Panc1 (cell line): ENCODE results near the gene SRSF4. TPM values are rescaled to one million over a fixed set of nuclear protein-coding genes. Genes with fewer than 3 reads are reported as not detected.
"Not testable (repeated sequence)": the region's sequence is repeated elsewhere in the genome, so short reads cannot be mapped to it uniquely, and the experiment has no call there.

ENCODE experiments used
- ATAC-seq: fragments of 200-7000 bp; cut with Tn5 transposase; 2 replicates; pipeline ENCODE4 v1.9.1; 2020; ENCODE audit warnings: mild to moderate bottlenecking, moderate library complexity
- BruUV-seq: library from RNA; stranded (reverse); fragments of 400-500 nt; replicated peaks from 2 replicates; lab custom pipeline; 2021; lab: Mats Ljungman, UMichigan
- CTCF ChIA-PET: fragments of 300-600 bp; sonication (Branson Sonifier 250); formaldehyde crosslinking; loops from one replicate; lab custom pipeline; 2022; ENCODE audit warnings: antibody characterized with exemption; lab: Charles Lee
- POLR2A ChIA-PET: fragments of 300-600 bp; sonication (Branson Sonifier 250); formaldehyde crosslinking; loops from one replicate; lab custom pipeline; 2022; ENCODE audit warnings: antibody characterized with exemption; lab: Charles Lee
- DNase-seq: peaks from one replicate; pipeline ENCODE4 v3.0.0-alpha.2; 2010; ENCODE audit warnings: low read depth, low spot score
- H3K27ac ChIP-seq: 2 replicates; pipeline ENCODE4 v1.5.1; 2011; ENCODE audit warnings: mild to moderate bottlenecking, low read length, inconsistent platforms
- H3K27me3 ChIP-seq: fragments of 200-500 bp; sonication (Bioruptor generic); 2 replicates; pipeline ENCODE4 v1.6.0; 2014; ENCODE audit warnings: low read length, inconsistent platforms; ENCODE audit not compliant: control insufficient read depth, insufficient read depth
- H3K36me3 ChIP-seq: fragments of 200-500 bp; sonication (Bioruptor generic); 2 replicates; pipeline ENCODE4 v1.5.1; 2014; ENCODE audit warnings: inconsistent platforms, mild to moderate bottlenecking, low read length, moderate library complexity; ENCODE audit not compliant: control insufficient read depth, insufficient read depth
- H3K4me1 ChIP-seq: 2 replicates; pipeline ENCODE4 v1.5.1; 2011; ENCODE audit warnings: inconsistent platforms, mild to moderate bottlenecking, low read length, moderate library complexity; ENCODE audit not compliant: control insufficient read depth, insufficient read depth
- H3K4me3 ChIP-seq, 2 experiments: 2 replicates each; pipeline ENCODE4 v1.5.1; 2011 to 2012; ENCODE audit warnings: low read depth in 2 of 2, low read length in 2 of 2, mild to moderate bottlenecking in 2 of 2, inconsistent platforms in 1 of 2, moderate library complexity in 1 of 2
- H3K9me3 ChIP-seq: fragments of 200-500 bp; sonication (Bioruptor generic); 2 replicates; pipeline ENCODE4 v1.5.1; 2014; ENCODE audit warnings: low read depth, mild to moderate bottlenecking, inconsistent platforms, low read length, moderate library complexity; ENCODE audit not compliant: control insufficient read depth, insufficient read depth
- POLR2AphosphoS5 ChIP-seq: IDR thresholded peaks from 2 replicates; pipeline ENCODE4 v1.6.1; 2012; ENCODE audit warnings: mild to moderate bottlenecking, low read depth, low read length, moderate library complexity
- SIN3A ChIP-seq: IDR thresholded peaks from 2 replicates; pipeline ENCODE4 v1.6.1; 2012; ENCODE audit warnings: low read depth, mild to moderate bottlenecking, low read length, moderate library complexity, borderline replicate concordance; ENCODE audit not compliant: insufficient read depth
- TCF7L2 ChIP-seq: IDR thresholded peaks from 2 replicates; pipeline ENCODE4 v1.6.1; 2011; ENCODE audit warnings: mild to moderate bottlenecking, low read depth, low read length, inconsistent platforms
- in situ Hi-C: cut with HindIII; loops from 2 replicates; pipeline ENCODE4 v1.10.0; 2016; ENCODE audit warnings: low sequenced_read_pairs, low pct_unique_long_range_greater_than_20kb
- intact Hi-C: fragments of 100-400 bp; cut with micrococcal nuclease; formaldehyde crosslinking; loops from one replicate; pipeline ENCODE4 v1.10.0; 2022; ENCODE audit not compliant: unreplicated experiment
- total RNA-seq: library from RNA; stranded (reverse); gene quantifications from one replicate; pipeline ENCODE4 v1.2.1, GENCODE V29; 2021; ENCODE audit not compliant: unreplicated experiment
- TF ChIP-seq, protein P1 (sequence below), 2 experiments: IDR thresholded peaks; 2 replicates each; pipeline ENCODE4 v1.6.1; 2011 to 2012; ENCODE audit warnings: low read depth in 2 of 2, control low read depth in 1 of 2, low read length in 1 of 2, mild to moderate bottlenecking in 1 of 2, moderate library complexity in 1 of 2; ENCODE audit not compliant: insufficient read depth in 1 of 2
- TF ChIP-seq, protein P2 (sequence below): fragments of 450-650 bp; IDR thresholded peaks from 2 replicates; pipeline ENCODE4 v1.5.1; 2017; ENCODE audit warnings: mild to moderate bottlenecking

SRSF4 gene
- total RNA-seq, 1 experiment from 2014 or later = 77.5 TPM

- no TSS peak for BruUV-seq
- Histone ChIP-seq H3K4me3 (no peak overlapping the region), H3K27ac (no peak overlapping the region), H3K36me3 (no peaks in the 10 kb centered on the region), H3K9me3 (no peaks in the 10 kb centered on the region), H3K4me1 (no peaks in the 10 kb centered on the region), H3K27me3 (no peaks in the 10 kb centered on the region)
- in situ Hi-C loops = no loop called here
- CTCF ChIA-PET = no interaction called here
- POLR2A ChIA-PET = no interaction called here
- TF ChIP-seq SIN3A = no peak
- TF ChIP-seq, protein P1, sequence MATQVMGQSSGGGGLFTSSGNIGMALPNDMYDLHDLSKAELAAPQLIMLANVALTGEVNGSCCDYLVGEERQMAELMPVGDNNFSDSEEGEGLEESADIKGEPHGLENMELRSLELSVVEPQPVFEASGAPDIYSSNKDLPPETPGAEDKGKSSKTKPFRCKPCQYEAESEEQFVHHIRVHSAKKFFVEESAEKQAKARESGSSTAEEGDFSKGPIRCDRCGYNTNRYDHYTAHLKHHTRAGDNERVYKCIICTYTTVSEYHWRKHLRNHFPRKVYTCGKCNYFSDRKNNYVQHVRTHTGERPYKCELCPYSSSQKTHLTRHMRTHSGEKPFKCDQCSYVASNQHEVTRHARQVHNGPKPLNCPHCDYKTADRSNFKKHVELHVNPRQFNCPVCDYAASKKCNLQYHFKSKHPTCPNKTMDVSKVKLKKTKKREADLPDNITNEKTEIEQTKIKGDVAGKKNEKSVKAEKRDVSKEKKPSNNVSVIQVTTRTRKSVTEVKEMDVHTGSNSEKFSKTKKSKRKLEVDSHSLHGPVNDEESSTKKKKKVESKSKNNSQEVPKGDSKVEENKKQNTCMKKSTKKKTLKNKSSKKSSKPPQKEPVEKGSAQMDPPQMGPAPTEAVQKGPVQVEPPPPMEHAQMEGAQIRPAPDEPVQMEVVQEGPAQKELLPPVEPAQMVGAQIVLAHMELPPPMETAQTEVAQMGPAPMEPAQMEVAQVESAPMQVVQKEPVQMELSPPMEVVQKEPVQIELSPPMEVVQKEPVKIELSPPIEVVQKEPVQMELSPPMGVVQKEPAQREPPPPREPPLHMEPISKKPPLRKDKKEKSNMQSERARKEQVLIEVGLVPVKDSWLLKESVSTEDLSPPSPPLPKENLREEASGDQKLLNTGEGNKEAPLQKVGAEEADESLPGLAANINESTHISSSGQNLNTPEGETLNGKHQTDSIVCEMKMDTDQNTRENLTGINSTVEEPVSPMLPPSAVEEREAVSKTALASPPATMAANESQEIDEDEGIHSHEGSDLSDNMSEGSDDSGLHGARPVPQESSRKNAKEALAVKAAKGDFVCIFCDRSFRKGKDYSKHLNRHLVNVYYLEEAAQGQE (IDR thresholded peaks at IDR 0.05; ENCODE audit: insufficient read depth in 1 of 2, low read depth in 2 of 2, low read length in 1 of 2) = no peak
- TF ChIP-seq TCF7L2 = no peak
- no peak for TF ChIP-seq POLR2AphosphoS5
- TF ChIP-seq, protein P2, sequence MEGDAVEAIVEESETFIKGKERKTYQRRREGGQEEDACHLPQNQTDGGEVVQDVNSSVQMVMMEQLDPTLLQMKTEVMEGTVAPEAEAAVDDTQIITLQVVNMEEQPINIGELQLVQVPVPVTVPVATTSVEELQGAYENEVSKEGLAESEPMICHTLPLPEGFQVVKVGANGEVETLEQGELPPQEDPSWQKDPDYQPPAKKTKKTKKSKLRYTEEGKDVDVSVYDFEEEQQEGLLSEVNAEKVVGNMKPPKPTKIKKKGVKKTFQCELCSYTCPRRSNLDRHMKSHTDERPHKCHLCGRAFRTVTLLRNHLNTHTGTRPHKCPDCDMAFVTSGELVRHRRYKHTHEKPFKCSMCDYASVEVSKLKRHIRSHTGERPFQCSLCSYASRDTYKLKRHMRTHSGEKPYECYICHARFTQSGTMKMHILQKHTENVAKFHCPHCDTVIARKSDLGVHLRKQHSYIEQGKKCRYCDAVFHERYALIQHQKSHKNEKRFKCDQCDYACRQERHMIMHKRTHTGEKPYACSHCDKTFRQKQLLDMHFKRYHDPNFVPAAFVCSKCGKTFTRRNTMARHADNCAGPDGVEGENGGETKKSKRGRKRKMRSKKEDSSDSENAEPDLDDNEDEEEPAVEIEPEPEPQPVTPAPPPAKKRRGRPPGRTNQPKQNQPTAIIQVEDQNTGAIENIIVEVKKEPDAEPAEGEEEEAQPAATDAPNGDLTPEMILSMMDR = no peak
- DNase-seq (no peak), ATAC-seq (no peak)
- intact Hi-C loops = no loop called here
Observed at GRCh38 chr1:29223521-29223920, 41.8 kb upstream of the SRSF4 start.

- ChIA-PET POLR2A (no interaction called here), CTCF (no interaction called here)
- DNase-seq = no peak
- Histone ChIP-seq H3K27me3 (no peaks in the 10 kb centered on the region), H3K4me1 (no peaks in the 10 kb centered on the region), H3K9me3 (no peaks in the 10 kb centered on the region), H3K27ac (no peak overlapping the region), H3K36me3 (no peaks in the 10 kb centered on the region), H3K4me3 (no peak overlapping the region)
- ATAC-seq = no peak
- no TSS peak for BruUV-seq
- intact Hi-C loops = no loop called here
- in situ Hi-C loops = no loop called here
- no peak for TF ChIP-seq SIN3A
- TF ChIP-seq, protein P1 (IDR thresholded peaks at IDR 0.05; ENCODE audit: insufficient read depth in 1 of 2, low read depth in 2 of 2, low read length in 1 of 2) = no peak
- TF ChIP-seq POLR2AphosphoS5 = no peak
- TF ChIP-seq, protein P2 = no peak
- no peak for TF ChIP-seq TCF7L2
Observed at GRCh38 chr1:29222686-29223085, 41.0 kb upstream of the SRSF4 start.

- DNase-seq, H3K27ac ChIP-seq, H3K4me1 ChIP-seq, in situ Hi-C loops, H3K27me3 ChIP-seq, CTCF ChIA-PET, POLR2A ChIA-PET, H3K36me3 ChIP-seq, H3K4me3 ChIP-seq, intact Hi-C loops, BruUV-seq, H3K9me3 ChIP-seq, ATAC-seq: not testable (repeated sequence)
Observed at GRCh38 chr1:29222260-29222659, 40.6 kb upstream of the SRSF4 start.
